Measurements from ENCODE around the gene MGP. TPM values are rescaled to one million over a fixed set of nuclear protein-coding genes. Genes with fewer than 3 reads are reported as not detected.

The MGP gene
- total and polyA plus RNA-seq, 2 of the 13 experiments (the other 11 are each of a cell fraction or from before 2014, with no cell fraction given), result not detected

DNA sequence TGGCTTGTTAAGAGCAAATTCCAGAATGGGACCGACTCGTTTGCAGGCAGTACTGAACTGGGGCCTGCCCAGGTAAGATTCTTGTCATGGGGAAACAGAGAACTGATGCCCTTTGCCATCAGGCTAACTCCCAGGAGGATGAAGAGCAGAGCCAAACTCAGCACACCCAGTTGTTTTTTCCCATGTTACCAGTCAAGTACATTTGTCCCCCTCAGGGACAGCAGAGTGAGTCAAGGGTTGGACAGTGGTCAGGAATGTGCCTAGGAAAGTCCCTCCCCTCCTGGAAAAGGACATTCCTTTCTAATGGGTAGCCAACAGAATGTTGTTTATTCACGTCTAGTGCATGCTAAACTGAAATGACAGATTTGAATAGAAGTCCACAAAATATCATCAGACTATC, 43.9 kb downstream of the MGP start (continued):
- TF ChIP-seq, protein P1, sequence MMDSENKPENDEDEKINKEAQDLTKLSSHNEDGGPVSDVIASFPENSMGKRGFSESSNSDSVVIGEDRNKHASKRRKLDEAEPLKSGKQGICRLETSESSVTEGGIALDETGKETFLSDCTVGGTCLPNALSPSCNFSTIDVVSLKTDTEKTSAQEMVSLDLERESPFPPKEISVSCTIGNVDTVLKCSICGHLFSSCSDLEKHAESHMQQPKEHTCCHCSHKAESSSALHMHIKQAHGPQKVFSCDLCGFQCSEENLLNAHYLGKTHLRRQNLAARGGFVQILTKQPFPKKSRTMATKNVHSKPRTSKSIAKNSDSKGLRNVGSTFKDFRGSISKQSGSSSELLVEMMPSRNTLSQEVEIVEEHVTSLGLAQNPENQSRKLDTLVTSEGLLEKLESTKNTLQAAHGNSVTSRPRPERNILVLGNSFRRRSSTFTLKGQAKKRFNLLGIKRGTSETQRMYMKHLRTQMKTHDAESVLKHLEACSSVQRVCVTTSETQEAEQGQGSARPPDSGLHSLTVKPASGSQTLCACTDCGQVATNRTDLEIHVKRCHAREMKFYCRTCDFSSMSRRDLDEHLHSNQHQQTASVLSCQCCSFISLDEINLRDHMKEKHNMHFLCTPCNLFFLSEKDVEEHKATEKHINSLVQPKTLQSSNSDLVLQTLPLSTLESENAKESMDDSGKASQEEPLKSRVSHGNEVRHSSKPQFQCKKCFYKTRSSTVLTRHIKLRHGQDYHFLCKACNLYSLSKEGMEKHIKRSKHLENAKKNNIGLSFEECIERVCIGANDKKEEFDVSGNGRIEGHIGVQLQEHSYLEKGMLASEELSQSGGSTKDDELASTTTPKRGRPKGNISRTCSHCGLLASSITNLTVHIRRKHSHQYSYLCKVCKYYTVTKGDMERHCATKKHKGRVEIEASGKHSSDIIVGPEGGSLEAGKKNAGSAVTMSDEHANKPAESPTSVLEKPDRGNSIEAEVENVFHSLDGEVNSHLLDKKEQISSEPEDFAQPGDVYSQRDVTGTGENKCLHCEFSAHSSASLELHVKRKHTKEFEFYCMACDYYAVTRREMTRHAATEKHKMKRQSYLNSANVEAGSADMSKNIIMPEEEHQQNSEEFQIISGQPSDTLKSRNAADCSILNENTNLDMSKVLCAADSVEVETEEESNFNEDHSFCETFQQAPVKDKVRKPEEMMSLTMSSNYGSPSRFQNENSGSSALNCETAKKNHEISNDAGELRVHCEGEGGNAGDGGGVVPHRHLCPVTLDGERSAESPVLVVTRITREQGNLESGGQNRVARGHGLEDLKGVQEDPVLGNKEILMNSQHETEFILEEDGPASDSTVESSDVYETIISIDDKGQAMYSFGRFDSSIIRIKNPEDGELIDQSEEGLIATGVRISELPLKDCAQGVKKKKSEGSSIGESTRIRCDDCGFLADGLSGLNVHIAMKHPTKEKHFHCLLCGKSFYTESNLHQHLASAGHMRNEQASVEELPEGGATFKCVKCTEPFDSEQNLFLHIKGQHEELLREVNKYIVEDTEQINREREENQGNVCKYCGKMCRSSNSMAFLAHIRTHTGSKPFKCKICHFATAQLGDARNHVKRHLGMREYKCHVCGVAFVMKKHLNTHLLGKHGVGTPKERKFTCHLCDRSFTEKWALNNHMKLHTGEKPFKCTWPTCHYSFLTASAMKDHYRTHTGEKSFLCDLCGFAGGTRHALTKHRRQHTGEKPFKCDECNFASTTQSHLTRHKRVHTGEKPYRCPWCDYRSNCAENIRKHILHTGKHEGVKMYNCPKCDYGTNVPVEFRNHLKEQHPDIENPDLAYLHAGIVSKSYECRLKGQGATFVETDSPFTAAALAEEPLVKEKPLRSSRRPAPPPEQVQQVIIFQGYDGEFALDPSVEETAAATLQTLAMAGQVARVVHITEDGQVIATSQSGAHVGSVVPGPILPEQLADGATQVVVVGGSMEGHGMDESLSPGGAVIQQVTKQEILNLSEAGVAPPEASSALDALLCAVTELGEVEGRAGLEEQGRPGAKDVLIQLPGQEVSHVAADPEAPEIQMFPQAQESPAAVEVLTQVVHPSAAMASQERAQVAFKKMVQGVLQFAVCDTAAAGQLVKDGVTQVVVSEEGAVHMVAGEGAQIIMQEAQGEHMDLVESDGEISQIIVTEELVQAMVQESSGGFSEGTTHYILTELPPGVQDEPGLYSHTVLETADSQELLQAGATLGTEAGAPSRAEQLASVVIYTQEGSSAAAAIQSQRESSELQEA (CRISPR knock-in tag; IDR thresholded peaks at IDR 0.05; ENCODE audit: not compliant biosample characterization), result no peak
- no peak for TF ChIP-seq ZNF878 (CRISPR knock-in tag; IDR thresholded peaks at IDR 0.05)
- TF ChIP-seq ZNF331 (CRISPR knock-in tag; IDR thresholded peaks at IDR 0.05), result peak; percentile 38; the same call in 1 of the 2 replicates
- TF ChIP-seq SRSF1 (optimal IDR thresholded peaks at IDR 0.05; ENCODE audit: low read depth, low read length), result no peak
- TF ChIP-seq, protein P2, sequence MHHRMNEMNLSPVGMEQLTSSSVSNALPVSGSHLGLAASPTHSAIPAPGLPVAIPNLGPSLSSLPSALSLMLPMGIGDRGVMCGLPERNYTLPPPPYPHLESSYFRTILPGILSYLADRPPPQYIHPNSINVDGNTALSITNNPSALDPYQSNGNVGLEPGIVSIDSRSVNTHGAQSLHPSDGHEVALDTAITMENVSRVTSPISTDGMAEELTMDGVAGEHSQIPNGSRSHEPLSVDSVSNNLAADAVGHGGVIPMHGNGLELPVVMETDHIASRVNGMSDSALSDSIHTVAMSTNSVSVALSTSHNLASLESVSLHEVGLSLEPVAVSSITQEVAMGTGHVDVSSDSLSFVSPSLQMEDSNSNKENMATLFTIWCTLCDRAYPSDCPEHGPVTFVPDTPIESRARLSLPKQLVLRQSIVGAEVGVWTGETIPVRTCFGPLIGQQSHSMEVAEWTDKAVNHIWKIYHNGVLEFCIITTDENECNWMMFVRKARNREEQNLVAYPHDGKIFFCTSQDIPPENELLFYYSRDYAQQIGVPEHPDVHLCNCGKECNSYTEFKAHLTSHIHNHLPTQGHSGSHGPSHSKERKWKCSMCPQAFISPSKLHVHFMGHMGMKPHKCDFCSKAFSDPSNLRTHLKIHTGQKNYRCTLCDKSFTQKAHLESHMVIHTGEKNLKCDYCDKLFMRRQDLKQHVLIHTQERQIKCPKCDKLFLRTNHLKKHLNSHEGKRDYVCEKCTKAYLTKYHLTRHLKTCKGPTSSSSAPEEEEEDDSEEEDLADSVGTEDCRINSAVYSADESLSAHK (CRISPR knock-in tag; IDR thresholded peaks at IDR 0.05; ENCODE audit: borderline replicate concordance), result no peak
- no peak for TF ChIP-seq SIN3B (IDR thresholded peaks at IDR 0.05; ENCODE audit: low read length)
- TF ChIP-seq ZFP37 (CRISPR knock-in tag; IDR thresholded peaks at IDR 0.05; ENCODE audit: borderline replicate concordance), result no peak
- TF ChIP-seq, protein P3, sequence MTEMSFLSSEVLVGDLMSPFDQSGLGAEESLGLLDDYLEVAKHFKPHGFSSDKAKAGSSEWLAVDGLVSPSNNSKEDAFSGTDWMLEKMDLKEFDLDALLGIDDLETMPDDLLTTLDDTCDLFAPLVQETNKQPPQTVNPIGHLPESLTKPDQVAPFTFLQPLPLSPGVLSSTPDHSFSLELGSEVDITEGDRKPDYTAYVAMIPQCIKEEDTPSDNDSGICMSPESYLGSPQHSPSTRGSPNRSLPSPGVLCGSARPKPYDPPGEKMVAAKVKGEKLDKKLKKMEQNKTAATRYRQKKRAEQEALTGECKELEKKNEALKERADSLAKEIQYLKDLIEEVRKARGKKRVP (CRISPR knock-in tag; IDR thresholded peaks at IDR 0.05), result no peak
- TF ChIP-seq FLYWCH1 (CRISPR knock-in tag; IDR thresholded peaks at IDR 0.05), result no peak
- no peak for TF ChIP-seq TBX2 (CRISPR knock-in tag; IDR thresholded peaks at IDR 0.05; ENCODE audit: borderline replicate concordance)
- TF ChIP-seq, protein P4, sequence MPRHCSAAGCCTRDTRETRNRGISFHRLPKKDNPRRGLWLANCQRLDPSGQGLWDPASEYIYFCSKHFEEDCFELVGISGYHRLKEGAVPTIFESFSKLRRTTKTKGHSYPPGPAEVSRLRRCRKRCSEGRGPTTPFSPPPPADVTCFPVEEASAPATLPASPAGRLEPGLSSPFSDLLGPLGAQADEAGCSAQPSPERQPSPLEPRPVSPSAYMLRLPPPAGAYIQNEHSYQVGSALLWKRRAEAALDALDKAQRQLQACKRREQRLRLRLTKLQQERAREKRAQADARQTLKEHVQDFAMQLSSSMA (CRISPR knock-in tag; IDR thresholded peaks at IDR 0.05), result no peak
- TF ChIP-seq, protein P5, sequence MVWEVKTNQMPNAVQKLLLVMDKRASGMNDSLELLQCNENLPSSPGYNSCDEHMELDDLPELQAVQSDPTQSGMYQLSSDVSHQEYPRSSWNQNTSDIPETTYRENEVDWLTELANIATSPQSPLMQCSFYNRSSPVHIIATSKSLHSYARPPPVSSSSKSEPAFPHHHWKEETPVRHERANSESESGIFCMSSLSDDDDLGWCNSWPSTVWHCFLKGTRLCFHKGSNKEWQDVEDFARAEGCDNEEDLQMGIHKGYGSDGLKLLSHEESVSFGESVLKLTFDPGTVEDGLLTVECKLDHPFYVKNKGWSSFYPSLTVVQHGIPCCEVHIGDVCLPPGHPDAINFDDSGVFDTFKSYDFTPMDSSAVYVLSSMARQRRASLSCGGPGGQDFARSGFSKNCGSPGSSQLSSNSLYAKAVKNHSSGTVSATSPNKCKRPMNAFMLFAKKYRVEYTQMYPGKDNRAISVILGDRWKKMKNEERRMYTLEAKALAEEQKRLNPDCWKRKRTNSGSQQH (CRISPR knock-in tag; IDR thresholded peaks at IDR 0.05; ENCODE audit: low read depth), result no peak; the same call in 1 of the 2 replicates
- TF ChIP-seq ZNF644 (CRISPR knock-in tag; IDR thresholded peaks at IDR 0.05; ENCODE audit: low read depth), result peak; percentile 87
- no peak for TF ChIP-seq ZNF577 (CRISPR knock-in tag; IDR thresholded peaks at IDR 0.05; ENCODE audit: borderline replicate concordance, low read depth)
- TF ChIP-seq ZNF563 (CRISPR knock-in tag; IDR thresholded peaks at IDR 0.05), result no peak
- TF ChIP-seq MED8 (CRISPR knock-in tag; IDR thresholded peaks at IDR 0.05; ENCODE audit: insufficient replicate concordance), result no peak
- no peak for TF ChIP-seq KDM3A (CRISPR knock-in tag; IDR thresholded peaks at IDR 0.05; ENCODE audit: low read depth)
